ENCODE results near the gene CHST11. TPM values are rescaled to one million over a fixed set of nuclear protein-coding genes. Genes with fewer than 3 reads are reported as not detected.

The CHST11 gene
- total RNA-seq, 1 donor from 2014 or later: 11.4 TPM

- Mint-ChIP-seq H3K27me3 (no peaks in the 10 kb centered on the region), H3K36me3 (ENCODE audit: insufficient read depth) (peaks cover 6% of the 10 kb centered on the region), H3K9me3 (ENCODE audit: low read depth) (no peaks in the 10 kb centered on the region), H3K4me3 (ENCODE audit: low read depth) (no peak overlapping the region), H3K4me1 (ENCODE audit: low read depth) (no peaks in the 10 kb centered on the region), H3K27ac (no peak overlapping the region)
- no peak for TF ChIP-seq CTCF (IDR thresholded peaks at IDR 0.05; ENCODE audit: unreplicated experiment)
- no peak for DNase-seq (ENCODE audit: low spot score, unreplicated experiment)
Measured at GRCh38 chr12:104752881-104753280, 296.1 kb downstream of the CHST11 start.

- no peaks in the 10 kb centered on the region for H3K9me3 Mint-ChIP-seq (ENCODE audit: low read depth)
Measured at GRCh38 chr12:104756901-104757300, 300.2 kb downstream of the CHST11 start.

GRCh38 chr12:104758771-104759170, 302.0 kb downstream of the CHST11 start:
- Mint-ChIP-seq H3K36me3 (ENCODE audit: insufficient read depth) (peaks cover 8% of the 10 kb centered on the region), H3K27me3 (no peaks in the 10 kb centered on the region), H3K9me3 (ENCODE audit: low read depth) (no peaks in the 10 kb centered on the region), H3K4me1 (ENCODE audit: low read depth) (no peaks in the 10 kb centered on the region), H3K4me3 (ENCODE audit: low read depth) (no peak overlapping the region), H3K27ac (no peak overlapping the region)
- TF ChIP-seq CTCF (IDR thresholded peaks at IDR 0.05; ENCODE audit: unreplicated experiment): no peak
- DNase-seq (ENCODE audit: low spot score, unreplicated experiment): no peak

More at GRCh38 chr12:104756901-104757300, 300.2 kb downstream of the CHST11 start:
- Mint-ChIP-seq H3K4me3 (ENCODE audit: low read depth) (no peak overlapping the region), H3K27me3 (no peaks in the 10 kb centered on the region), H3K4me1 (ENCODE audit: low read depth) (no peaks in the 10 kb centered on the region), H3K36me3 (ENCODE audit: insufficient read depth) (peaks cover 8% of the 10 kb centered on the region), H3K27ac (no peak overlapping the region)
- DNase-seq (ENCODE audit: low spot score, unreplicated experiment): no peak
- TF ChIP-seq CTCF (IDR thresholded peaks at IDR 0.05; ENCODE audit: unreplicated experiment): no peak

GRCh38 chr12:104761091-104761490, 304.3 kb downstream of the CHST11 start:
- Mint-ChIP-seq H3K9me3 (ENCODE audit: low read depth) (no peaks in the 10 kb centered on the region), H3K27ac (no peak overlapping the region), H3K36me3 (ENCODE audit: insufficient read depth) (peaks cover 8% of the 10 kb centered on the region), H3K27me3 (no peaks in the 10 kb centered on the region), H3K4me3 (ENCODE audit: low read depth) (no peak overlapping the region), H3K4me1 (ENCODE audit: low read depth) (no peaks in the 10 kb centered on the region)
- DNase-seq (ENCODE audit: low spot score, unreplicated experiment): no peak
- TF ChIP-seq CTCF (IDR thresholded peaks at IDR 0.05; ENCODE audit: unreplicated experiment): peak; percentile 24

- no peaks in the 10 kb centered on the region for H3K4me1 Mint-ChIP-seq (ENCODE audit: low read depth)
- peaks cover 8% of the 10 kb centered on the region for H3K36me3 Mint-ChIP-seq (ENCODE audit: insufficient read depth)
- H3K4me3 Mint-ChIP-seq (ENCODE audit: low read depth): no peak overlapping the region
- no peak for DNase-seq (ENCODE audit: low spot score, unreplicated experiment)
- TF ChIP-seq CTCF (IDR thresholded peaks at IDR 0.05; ENCODE audit: unreplicated experiment): no peak
- H3K9me3 Mint-ChIP-seq (ENCODE audit: low read depth): no peaks in the 10 kb centered on the region
- H3K27me3 Mint-ChIP-seq: no peaks in the 10 kb centered on the region
- no peak overlapping the region for H3K27ac Mint-ChIP-seq
Measured at GRCh38 chr12:104761611-104762010, 304.9 kb downstream of the CHST11 start.
